Astrocyte of the cerebellum (primary cell): Measurements from ENCODE around the gene PRG2.

ENCODE experiments used
- DNase-seq: peaks from one replicate; pipeline ENCODE4 v3.0.0-alpha.2; 2011; ENCODE audit warnings: low read depth
- H3K4me3 ChIP-seq: 2 replicates; pipeline ENCODE4 v1.5.1; 2011; ENCODE audit warnings: mild to moderate bottlenecking, low read depth, low read length, moderate library complexity
- CTCF ChIP-seq: IDR thresholded peaks from 2 replicates; pipeline ENCODE4 v1.5.1; 2012; ENCODE audit warnings: low read length, low read depth, moderate library complexity, mild to moderate bottlenecking; ENCODE audit errors: missing control alignments
- in situ Hi-C: cut with HindIII; loops from 2 replicates; pipeline ENCODE4 v1.10.0; 2017; ENCODE audit warnings: low sequenced_read_pairs

PRG2 gene

DNA sequence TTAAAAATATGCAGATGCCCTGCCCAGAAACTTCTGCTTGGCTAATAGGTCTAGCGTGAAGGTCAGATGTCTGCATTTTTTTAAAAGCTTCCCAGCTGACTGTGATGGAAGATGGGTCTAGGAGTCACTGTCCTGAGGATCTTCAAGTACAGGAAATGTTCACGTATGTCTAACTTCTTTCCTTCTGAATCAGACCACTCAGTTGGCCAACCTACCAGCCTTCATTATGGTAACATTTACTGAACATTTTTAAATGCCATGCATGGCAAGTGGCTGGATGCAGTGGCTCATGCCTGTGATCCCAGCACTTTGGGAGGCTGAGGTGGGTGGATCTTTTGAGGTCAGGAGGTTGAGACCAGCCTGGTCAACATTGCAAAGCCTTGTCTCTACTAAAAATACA lies 1.1 kb upstream of the PRG2 start:
- in situ Hi-C loops = no loop called here
- TF ChIP-seq CTCF = no peak
- no peak for DNase-seq
- H3K4me3 ChIP-seq = no peak overlapping the region

- TF ChIP-seq CTCF = no peak
- DNase-seq = no peak
These were observed 661 bp upstream of the PRG2 start for GRCh38 chr11:57391111-57391510.

DNA sequence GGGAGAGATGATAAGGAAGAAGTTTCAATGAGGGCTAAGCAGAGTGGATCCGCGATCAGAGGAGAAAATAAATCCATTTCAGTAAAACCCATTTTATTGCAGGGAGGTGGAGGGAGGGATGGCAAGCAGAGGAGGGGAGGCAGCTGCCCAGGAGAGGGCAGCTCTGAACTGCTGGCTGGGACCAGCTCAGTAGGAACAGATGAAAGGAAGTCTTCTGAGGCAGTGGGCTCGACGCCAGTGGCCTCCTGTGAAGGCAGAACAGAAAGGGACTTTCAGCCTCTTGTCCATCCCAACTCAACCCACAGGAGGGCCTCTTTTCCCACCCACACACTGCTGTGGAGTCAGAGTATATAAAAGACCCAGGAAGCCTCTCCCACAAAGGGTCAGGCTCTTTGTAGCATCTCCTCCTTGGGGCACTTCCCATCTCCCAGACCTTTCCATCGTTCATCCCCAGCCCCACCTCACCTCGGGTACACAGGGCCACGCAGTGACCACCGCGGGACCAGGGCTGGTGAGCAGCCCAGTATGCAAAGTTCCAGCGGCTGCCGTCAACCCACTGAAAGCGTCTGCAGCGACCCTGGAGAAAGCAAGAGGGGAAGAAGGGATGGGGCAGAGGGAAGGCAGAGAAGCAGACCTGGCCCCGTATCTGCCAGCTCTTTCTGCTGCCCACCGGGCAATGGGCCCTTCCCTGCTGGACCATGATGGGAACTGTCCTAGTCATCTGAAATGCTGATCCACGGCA lies 3.0 kb downstream of the PRG2 start:
- DNase-seq = no peak
- H3K4me3 ChIP-seq = no peak overlapping the region
- TF ChIP-seq CTCF = no peak
- in situ Hi-C loops = no loop called here

More at GRCh38 chr11:57391111-57391510, 661 bp upstream of the PRG2 start:
- no peak overlapping the region for H3K4me3 ChIP-seq
- in situ Hi-C loops = no loop called here

DNA sequence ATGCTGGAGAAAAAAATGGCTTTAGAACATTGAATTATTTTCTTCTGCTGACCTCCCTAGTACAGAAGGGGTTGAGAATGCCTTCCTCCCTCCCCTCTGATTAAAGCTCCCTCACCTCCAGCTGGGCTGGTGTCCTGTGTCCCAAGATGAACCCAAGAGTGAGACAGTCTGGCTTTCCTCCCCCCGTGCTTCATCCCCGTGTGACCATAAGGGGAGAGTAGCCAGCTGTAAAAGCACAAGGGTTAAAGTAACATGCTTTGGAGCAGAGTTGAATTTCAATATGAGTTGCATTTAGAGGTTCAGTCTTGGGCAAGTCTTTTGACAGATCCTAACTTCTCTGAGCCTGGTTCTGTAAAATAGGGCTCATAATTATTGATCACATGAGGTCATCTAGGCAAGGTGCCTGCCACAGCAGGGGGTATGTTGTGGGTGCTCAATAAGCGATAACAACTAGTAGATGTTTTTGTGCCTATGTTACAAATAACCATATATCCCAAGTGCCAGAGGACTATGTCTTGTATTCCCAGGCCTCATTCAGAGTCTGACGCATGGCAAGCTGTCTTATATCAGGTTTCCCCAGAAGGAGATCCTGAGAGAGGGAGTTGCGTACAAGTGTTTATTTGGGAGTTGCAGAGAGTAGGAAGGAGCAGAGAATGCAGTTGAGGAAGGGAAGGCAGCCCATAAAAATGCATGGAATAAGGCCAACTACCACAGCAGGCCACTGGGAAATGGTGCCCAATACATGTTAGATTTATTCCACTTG lies 4.1 kb downstream of the PRG2 start:
- no peak for DNase-seq
- no peak overlapping the region for H3K4me3 ChIP-seq
- no peak for TF ChIP-seq CTCF
- in situ Hi-C loops = no loop called here

DNA sequence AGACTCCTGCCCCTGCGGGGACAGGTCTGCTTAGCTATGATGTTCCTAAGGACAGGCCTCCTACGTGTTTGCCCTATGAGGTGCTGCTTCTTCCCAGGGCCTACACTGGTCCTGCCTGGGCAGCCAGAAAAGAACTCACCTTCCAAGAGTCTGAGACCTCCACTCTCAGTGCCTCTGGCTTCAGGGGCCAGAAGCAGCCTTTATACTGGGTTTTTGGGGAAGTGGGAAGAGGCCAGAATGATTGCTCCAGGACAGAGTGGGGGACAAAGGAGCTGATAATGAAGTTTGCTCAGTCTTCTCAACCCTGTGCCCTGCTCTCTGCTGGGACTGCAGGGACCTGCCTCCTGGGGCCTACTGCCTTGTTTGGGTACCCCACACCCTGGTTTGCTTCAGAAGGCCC lies 9.5 kb downstream of the PRG2 start, which contains the start of gene PRG3:
Gene PRG3, minus strand, starts transcription at position 176 of the 400 bp plus-strand sequence. CDS start 442 bp downstream, outside the sequence.
- TF ChIP-seq CTCF = no peak
- in situ Hi-C loops = no loop called here
- DNase-seq = no peak
- H3K4me3 ChIP-seq = no peak within 1 kb of the TSS

- peak; percentile 2 for DNase-seq
These were observed 10.7 kb downstream of the PRG2 start for GRCh38 chr11:57379732-57380131.

More at GRCh38 chr11:57379732-57380131, 10.7 kb downstream of the PRG2 start:
- in situ Hi-C loops = no loop called here
- no peak overlapping the region for H3K4me3 ChIP-seq
- no peak for TF ChIP-seq CTCF
